Stimulated activated CD4-positive, alpha-beta T cell treated with anti-CD3 and anti-CD28 coated beads, Interleukin-15, amount 100 ng/mL, for 1 hour (primary cell): ENCODE results near the gene RPL29.

ENCODE experiments used
- DNase-seq, 2 donors: peaks; one replicate each; pipeline ENCODE4 v3.0.0-alpha.2; 2020; ENCODE audit warnings: low read depth in 1 of 2, low spot score in 1 of 2

The RPL29 gene

GRCh38 chr3:52026041-52026440 lies 30.3 kb upstream of the RPL29 start:
- DNase-seq: no peak

GRCh38 chr3:52025453-52025852 lies 29.8 kb upstream of the RPL29 start:
- DNase-seq: no peak

DNA sequence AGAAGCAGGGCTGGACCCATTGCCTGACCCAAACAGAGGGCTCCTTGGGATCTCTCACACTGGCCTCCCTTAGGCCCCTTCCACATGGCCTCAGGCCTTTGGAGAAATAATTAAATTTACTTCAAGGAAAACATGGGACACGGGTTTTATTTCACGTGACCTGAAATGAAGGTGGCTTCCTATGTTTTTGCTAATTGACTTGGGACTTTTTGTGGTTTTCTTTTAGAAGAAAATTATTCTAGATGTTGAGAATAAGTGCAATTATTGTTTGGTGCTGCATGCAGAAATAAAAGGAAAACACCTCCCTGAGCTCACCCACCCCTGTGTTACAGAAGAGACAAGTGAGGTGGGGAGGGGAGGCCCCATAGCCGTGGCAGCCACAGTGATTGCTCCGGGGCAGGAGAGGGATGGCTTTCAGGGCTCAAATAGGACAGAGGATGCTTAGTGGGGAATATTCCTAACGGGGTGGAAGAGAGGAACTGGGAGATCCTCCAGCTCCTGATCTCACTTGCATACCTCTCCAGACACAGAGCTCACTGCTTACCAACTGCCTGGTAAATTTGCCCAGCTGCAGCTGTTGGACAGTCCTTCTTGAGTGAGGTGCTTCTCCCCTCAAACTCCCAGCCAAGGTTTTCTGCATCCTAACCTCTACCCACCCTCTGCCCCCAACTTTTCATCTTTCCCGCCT lies 29.2 kb upstream of the RPL29 start:
- DNase-seq: no peak

DNA sequence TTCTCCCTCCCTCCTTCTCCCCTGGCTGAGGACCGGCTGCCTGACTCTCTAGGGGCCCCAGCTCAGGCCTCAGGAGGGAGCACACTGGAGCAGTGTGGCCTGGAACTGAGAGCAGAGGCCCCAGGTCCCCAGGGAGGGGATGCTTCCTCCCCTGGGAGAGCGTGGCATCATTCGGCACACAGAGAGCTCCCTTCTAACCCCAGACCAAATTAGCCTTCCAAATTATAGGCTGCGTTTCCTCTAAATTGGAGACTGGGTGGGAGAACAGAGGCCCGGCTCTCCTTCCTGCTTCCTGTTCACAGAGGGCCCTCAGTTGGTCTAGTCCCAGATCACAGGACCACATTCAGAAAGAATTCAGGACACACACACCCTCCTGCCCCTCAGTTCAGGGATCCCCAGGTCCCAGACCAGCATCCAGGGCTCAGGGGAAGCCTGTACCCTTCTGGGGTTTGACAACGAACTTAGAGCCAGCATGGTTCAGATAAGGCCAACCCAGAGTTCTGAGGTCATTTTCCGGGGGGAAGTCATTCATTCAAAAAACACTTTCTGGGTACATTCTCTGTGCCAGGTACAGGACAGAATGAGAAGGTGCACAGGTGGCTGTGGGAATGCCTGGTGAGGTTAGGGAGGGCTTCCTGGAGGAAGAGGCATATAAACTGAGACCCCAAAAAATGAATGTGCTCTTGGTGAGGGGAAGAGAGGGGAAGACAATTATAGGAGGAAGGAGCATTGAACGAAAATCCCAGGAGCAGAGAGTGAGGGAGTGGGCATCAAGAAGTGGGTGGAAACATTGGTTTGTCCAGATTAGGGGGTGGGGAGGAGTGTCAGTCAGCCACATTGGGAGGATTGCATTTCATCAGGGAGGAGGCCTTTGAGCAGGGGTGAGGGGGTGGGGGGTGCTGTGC lies 28.4 kb upstream of the RPL29 start:
- DNase-seq: no peak

DNA sequence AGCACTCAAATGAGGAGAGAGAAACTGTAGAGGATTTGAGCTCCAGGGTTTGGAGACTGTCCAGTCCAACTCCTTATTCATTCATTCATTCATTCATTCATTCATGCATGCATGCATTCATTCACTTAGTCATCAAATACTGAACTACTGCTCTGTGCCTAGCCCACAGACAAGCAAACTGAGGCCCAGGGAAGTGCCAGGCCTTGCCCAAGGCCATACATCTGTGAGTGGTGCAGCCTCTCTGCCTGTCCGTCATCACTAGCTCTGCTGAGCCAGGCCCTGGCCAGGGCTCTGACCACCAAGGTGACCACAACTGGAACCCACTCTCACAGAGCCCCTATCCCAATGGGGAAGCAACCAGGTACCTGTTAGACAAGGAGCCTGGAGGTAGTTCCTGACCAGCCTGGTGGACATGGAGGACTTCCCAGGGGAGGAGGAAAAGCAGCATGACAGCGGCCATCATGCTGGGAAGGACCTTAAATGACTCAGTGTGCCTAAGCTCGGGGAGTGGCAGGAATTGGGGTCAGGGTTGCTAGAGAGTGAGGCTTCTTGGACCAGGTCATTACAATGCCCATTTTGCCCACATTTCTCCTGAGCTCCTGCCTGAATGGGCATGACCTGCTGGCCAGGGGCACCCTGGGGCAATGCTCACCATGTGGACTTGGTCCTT lies 27.5 kb upstream of the RPL29 start:
- DNase-seq: no peak

DNA sequence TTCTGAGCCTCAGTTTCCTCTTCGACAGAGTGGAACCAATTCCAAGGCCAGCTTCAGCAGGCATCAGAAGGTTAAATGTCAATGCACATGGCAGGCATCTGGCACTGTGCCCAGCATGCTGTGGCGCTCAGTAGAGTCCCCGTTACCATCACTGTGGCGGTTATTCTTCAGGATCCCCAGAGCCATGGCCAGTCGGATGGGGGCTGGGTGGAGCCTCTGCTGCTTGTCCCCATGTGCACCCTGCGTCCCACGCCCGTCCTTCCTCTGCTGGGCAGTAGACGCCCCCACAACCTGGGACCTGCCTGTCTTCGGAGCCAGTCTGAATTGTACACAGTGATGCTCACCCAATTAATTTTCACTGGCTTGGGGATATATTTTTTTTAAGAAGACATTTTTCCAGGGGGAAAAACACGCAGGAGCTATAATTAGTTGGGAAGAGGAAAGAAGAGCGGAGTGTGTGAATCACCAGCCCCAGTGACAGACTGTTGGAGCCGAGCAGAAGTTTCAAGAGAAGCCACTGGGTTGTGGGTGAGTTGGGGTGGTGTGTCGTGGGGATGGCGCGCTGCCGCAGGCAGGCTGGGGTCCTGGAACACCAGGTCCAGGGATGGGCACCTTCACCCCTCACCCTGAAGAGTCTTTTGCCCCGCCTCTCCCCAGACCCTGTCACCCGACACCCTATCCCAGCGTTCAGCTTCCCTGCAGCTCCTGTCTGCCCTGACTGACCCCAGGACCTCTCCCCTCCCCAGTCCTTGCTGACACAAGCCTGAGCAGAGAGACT lies 26.8 kb upstream of the RPL29 start:
- no peak for DNase-seq

GRCh38 chr3:52021489-52022268 lies 26.0 kb upstream of the RPL29 start:
- no peak for DNase-seq

DNA sequence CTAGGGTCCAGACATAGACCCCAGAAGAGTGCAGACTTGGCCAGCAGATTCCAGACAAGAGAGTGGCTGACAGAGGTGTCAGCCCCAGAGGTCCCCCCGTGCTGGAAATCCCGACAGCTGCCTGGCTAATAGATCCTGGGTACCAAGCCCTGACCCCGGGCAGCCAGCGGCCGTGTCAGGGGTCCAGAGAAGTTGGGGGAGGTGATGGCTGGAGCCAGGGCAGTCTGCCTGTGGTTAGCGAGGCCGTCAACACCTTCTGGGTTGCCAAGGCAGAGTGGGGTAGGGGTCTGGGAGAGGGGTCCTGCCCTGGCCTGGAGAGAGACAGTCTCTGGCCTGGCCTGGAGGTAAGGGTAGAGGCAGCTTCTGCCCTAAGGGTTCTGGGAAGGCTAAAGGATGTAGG lies 25.1 kb upstream of the RPL29 start:
- DNase-seq: no peak

DNA sequence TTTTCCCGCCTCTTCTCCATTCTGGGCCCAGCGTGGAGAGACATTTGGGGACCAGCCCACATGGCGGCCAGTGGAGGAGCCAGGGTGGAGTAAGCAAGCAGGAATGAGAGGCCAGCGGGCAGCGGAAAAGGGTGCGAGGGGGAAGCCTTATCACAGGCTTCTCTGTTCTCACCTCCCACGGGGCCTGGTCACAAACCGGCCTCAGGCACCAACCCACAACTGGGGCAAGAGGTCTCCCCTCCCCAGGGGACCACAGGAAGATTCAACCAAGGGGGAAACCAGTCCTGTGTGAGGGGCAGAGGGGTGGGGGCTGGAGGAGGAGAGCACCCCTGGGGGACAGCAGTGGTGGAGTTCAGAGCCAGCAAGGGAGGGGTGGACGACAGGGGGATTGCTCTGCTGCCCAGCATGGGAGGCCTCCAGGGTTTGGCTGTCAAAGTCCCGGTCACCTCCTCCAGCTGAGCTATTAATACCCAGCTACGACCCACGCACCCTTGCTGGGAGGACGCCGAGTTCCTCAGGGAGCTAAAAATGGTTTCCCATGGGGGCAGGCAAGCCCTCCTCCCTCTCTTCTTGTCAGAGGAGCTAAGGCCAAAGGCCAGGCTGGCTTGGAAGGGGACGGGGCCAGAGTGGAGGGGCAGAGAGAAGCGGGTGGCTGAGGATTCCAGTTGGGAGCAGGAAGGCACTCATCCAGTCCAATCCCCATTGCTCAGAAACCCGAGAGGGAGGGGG lies 23.8 kb upstream of the RPL29 start:
- DNase-seq: no peak

DNA sequence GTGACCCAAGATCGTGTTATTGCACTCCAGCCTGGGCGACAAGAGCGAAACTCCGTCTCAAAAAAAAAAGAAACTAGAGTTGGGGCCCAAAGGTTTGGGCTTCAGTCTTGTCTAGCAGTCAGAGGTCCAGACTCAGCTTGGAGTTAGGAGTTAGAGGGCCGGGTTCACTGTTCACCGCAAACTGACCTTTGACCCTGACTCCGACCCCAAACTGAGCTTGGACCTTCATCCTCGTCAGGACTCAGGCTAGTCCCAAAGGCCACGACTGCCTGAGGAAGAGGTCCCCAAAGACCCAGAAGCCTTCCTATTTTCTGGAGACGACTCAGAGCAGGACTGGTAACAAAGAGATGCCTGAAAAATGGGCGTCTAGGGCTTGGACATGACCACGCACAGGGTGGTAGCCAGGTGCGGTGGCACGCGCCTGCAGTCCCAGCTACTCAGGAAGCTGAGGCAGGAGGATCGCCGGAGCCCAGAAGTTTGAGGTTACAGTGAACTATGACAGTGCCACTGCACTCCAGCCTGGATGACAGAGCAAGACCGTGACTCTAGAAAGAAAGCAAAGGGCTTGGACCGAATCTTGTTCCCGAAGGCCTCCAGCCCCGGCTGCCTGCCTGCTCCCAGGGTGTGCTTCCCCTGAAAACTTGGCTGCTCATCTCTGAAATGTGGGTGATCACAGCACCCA lies 22.8 kb upstream of the RPL29 start:
- DNase-seq: no peak

DNA sequence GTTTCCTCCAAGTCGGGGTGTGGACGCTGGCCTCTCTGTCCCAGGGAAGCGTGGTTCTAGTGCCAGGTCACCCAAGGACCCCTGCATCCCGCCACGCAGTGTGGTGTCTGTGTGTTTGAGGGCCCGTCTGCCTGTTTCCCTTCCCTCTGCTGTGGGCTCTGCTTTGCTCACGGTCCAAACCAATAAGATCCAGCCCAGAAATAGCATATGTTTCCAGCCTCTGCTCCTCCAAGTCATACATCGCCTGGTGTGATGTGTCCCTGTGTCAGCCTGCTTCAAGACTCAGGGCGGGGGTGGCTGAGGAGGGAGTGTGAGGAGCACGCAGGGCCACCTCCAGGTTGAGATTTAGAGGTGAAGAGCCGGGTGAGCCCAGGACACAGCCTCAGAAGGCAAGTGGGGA lies 21.9 kb upstream of the RPL29 start:
- DNase-seq: no peak

- no peak for DNase-seq
Observed at GRCh38 chr3:52015438-52016228, 19.9 kb upstream of the RPL29 start.

DNA sequence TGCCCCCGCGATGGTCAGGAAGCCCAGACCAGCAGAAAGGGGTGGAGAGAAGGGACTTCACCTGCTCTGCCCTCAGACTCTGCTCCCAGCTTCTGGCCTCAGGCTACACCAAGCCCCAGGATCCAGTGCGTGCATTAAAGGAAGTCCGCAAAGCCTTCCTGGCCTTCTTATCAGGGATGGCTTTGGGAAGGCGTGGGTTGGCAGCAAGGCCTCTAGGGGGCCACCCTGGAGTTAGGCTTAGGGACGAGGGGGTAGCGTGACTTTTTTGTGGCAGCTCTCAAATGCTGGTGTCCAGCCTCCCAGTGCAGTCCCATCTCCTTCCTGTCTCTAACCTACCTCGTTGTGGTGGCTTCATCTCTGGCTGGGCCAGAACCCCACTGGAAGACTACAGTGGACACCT lies 18.9 kb upstream of the RPL29 start:
- DNase-seq: no peak

DNA sequence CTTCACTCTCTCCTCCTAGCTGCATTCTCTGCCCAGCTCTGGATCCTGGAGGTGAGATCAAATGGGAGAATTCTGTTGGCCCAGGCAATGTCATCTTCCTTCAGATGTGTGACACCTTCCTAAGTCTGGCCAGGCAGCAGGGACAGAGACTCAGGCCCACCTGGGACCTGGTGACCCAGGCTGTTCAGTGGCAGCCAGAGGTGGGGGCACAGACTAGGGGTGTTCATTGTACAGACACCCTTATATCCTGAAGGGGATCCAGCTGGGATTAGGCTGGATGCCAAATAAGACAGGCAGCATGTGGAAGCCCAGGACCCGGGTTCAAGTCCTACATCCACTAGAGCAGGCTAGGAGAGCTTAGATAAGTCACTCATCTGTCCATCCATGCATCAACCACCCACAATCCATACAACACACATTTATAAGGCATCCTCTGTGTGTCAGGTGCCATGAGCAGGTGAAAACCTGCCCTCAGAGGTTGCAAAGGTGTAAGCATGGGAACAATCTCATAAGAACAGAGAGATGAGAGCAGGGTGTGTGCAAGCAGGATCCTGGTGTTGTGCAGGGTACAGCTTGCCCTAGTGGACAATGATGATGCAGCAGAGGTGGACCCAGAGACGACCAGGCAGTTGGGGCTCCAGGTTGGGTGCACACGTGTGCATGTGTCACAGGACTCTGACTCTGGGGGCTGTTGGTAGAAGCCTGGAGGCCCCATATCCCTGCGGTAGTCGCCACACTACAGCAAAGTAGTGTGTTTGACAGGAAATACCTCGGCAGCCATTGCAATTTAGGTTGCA lies 18.3 kb upstream of the RPL29 start:
- no peak for DNase-seq

DNA sequence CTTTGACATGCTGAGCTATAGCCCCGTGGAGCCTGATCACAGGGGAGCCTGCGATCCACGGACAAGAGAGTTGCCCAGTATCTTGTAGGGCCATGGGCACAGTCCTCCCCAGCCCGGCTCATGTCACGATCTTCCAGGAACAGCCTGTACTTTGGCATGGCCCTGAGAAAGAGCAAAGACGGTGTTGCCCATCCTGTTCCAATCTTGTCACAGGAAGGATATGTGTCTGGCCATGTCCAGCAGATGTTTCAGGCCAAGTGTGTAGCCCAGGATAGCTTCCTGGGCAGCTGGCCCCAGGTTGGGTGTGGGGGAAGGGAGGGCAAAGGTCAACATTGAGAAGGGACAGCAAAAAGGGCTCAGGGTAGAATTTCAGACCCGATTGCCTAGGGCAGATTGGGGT lies 17.0 kb upstream of the RPL29 start:
- no peak for DNase-seq

DNA sequence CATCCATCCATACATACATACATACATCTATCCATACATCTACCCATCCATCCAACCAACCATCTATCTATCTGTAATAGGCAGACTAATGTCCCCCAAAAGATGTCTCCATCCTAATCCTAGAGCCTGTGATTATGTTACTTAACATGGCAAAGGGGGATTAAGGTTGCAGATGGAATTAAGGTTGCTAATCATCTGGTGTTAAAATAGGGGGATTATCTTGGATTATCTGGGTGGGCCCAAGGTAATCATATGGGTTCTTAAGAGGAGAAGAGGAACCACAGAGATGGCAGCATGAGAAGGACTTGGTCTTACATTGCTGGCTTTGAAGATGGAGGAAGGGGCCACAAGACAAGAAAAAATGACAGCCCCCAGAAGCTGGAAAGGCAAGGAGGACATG lies 14.7 kb upstream of the RPL29 start:
- no peak for DNase-seq

DNA sequence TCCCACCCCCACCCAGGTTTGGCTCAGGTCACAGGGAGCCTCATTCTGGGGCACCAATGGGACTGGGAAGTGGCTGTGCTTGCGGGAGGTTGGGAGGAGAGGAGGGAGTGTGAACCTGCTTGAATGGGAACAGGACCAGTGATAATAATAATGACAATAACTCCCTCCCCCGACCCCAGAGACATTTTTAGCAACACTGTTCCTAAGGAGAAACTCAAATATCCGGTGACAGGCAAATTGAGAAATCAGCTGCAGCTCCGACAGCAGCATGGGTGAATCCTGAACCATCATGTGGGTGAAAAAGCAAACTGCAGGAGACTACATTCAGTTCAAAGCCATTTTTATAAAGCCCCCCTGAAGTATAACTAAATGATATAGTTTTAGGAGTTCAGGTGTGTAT lies 11.6 kb upstream of the RPL29 start:
- DNase-seq: no peak

DNA sequence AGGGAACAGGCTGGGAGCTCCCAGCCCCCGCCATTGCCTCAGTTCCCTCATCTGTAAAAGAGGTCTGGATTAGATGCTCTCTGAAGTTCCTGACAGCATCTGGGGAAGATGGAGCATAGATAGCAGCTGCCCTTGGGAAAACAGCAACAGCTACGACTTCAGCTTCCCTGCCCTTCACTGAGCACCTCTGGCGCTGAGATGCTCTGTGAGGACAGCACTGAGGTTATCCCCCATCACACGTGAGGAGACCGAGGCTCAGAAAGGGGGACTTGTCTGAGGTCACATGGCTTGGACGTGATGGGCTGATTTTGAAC lies 11.1 kb upstream of the RPL29 start:
- DNase-seq: no peak
